Activated CD4-positive, CD25-positive, alpha-beta regulatory T cell (primary cell): ENCODE results near the gene HSPBP1.
A peak's percentile ranks its signal among the peaks of the same experiment; 100 is the strongest.

Experiments
- DNase-seq, 4 experiments: peaks; one replicate each; lab custom pipeline; 2025; lab: John Stamatoyannopoulos, UW

Gene HSPBP1

GRCh38 chr19:55216461-55217198 is 63.3 kb downstream of the HSPBP1 start:
- peak in 1 of 4 experiments; percentile 30 for DNase-seq

- no peak for DNase-seq
Measured at GRCh38 chr19:55213547-55213946, 66.4 kb downstream of the HSPBP1 start.

- no peak for DNase-seq
Measured at GRCh38 chr19:55212447-55212846, 67.5 kb downstream of the HSPBP1 start.
